Upper lobe of left lung (tissue), 4 donors: Measurements from ENCODE around the gene EDARADD.

Experiments
- EP300 ChIP-seq, 4 donors: sonication (generic); formaldehyde crosslinking; IDR thresholded peaks; one replicate each; pipeline ENCODE4 v1.5.1; 2017; ENCODE audit warnings: antibody characterized with exemption in 4 of 4, control low read depth in 2 of 4
- POLR2A ChIP-seq, 4 donors: fragments of 450-650 bp; IDR thresholded peaks; one replicate each; pipeline ENCODE4 v1.5.1; 2016 to 2017; ENCODE audit warnings: antibody characterized with exemption in 4 of 4, mild to moderate bottlenecking in 2 of 4
- TF ChIP-seq, protein P1 (sequence below), 6 experiments: fragments of 450-650 bp in 4 of 6; fragments of 200-600 bp in 2 of 6; sonication (generic) in 2 of 6; IDR thresholded peaks; one replicate each; pipeline ENCODE4 v1.5.1; 2016 to 2019; ENCODE audit warnings: antibody characterized with exemption in 6 of 6

DNA sequence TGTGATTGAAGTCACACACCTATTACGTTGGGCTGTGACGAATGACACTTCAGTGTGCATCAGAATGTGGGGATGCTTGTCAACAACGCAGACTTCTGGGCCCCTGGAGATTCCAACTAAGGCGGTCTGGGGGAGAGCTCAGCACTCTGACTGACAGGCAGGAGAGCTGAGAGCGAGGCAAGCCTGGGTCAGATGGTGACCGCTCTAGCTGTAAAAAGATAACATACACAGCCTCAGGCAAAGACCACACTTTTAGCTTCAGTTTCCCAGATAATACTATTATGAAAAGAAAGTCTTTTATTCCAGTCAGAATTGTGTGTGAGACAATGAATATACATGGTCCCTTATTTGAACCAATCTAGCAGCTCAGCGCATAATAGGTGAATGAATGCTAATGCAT lies 25.4 kb downstream of the EDARADD start:
- TF ChIP-seq EP300 (IDR thresholded peaks at IDR 0.05), result no peak
- TF ChIP-seq, protein P1, sequence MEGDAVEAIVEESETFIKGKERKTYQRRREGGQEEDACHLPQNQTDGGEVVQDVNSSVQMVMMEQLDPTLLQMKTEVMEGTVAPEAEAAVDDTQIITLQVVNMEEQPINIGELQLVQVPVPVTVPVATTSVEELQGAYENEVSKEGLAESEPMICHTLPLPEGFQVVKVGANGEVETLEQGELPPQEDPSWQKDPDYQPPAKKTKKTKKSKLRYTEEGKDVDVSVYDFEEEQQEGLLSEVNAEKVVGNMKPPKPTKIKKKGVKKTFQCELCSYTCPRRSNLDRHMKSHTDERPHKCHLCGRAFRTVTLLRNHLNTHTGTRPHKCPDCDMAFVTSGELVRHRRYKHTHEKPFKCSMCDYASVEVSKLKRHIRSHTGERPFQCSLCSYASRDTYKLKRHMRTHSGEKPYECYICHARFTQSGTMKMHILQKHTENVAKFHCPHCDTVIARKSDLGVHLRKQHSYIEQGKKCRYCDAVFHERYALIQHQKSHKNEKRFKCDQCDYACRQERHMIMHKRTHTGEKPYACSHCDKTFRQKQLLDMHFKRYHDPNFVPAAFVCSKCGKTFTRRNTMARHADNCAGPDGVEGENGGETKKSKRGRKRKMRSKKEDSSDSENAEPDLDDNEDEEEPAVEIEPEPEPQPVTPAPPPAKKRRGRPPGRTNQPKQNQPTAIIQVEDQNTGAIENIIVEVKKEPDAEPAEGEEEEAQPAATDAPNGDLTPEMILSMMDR (IDR thresholded peaks at IDR 0.05), result no peak
- TF ChIP-seq POLR2A (IDR thresholded peaks at IDR 0.05), result no peak
